HL-60/S4 treated with retinoic acid at 250 ng/mL for 4 days and 3 days (cell line): ENCODE results near the gene EXOSC7.
"Not testable (repeated sequence)": the region's sequence is repeated elsewhere in the genome, so short reads cannot be mapped to it uniquely, and the experiment has no call there.

ENCODE experiments used
- in situ Hi-C: fragments of 300-500 bp; cut with MboI; formaldehyde crosslinking; loops from 2 replicates; pipeline ENCODE4 v1.7.0; 2022; ENCODE audit warnings: low sequenced_read_pairs

Gene EXOSC7

GRCh38 chr3:44961888-44962287, 14.2 kb upstream of the EXOSC7 start:
- in situ Hi-C loops: no loop called here

- in situ Hi-C loops: no loop called here
Observed at GRCh38 chr3:44962621-44963393, 13.2 kb upstream of the EXOSC7 start.

- in situ Hi-C loops: no loop called here
Observed at GRCh38 chr3:44963571-44964325, 12.3 kb upstream of the EXOSC7 start.

- in situ Hi-C loops: no loop called here
Observed at GRCh38 chr3:44965165-44965564, 10.9 kb upstream of the EXOSC7 start.

GRCh38 chr3:44966795-44967278, 9.2 kb upstream of the EXOSC7 start:
- in situ Hi-C loops: no loop called here

- in situ Hi-C loops: no loop called here
Observed at GRCh38 chr3:44968447-44968858, 7.6 kb upstream of the EXOSC7 start.

GRCh38 chr3:44969154-44969827, 6.8 kb upstream of the EXOSC7 start:
- in situ Hi-C loops: no loop called here

- in situ Hi-C loops: no loop called here
Observed at GRCh38 chr3:44969828-44970179, 6.2 kb upstream of the EXOSC7 start.

- in situ Hi-C loops: no loop called here
Observed at GRCh38 chr3:44970926-44971490, 5.0 kb upstream of the EXOSC7 start.

GRCh38 chr3:44974416-44974815, 1.6 kb upstream of the EXOSC7 start:
- in situ Hi-C loops: no loop called here

GRCh38 chr3:44981220-44981619, 5.2 kb downstream of the EXOSC7 start:
- in situ Hi-C loops: no loop called here

- in situ Hi-C loops: no loop called here
Observed at GRCh38 chr3:44981751-44982150, 5.7 kb downstream of the EXOSC7 start.

- in situ Hi-C loops: no loop called here
Observed at GRCh38 chr3:44982817-44983216, 6.8 kb downstream of the EXOSC7 start.

- in situ Hi-C loops: no loop called here
Observed at GRCh38 chr3:44983484-44983941, 7.5 kb downstream of the EXOSC7 start.

- in situ Hi-C loops: no loop called here
Observed at GRCh38 chr3:44984335-44984734, 8.3 kb downstream of the EXOSC7 start.

GRCh38 chr3:44986330-44986729, 10.3 kb downstream of the EXOSC7 start:
- in situ Hi-C loops: not testable (repeated sequence)

GRCh38 chr3:44987332-44987731, 11.3 kb downstream of the EXOSC7 start:
- in situ Hi-C loops: no loop called here

GRCh38 chr3:44988073-44988472, 12.0 kb downstream of the EXOSC7 start:
- in situ Hi-C loops: no loop called here

GRCh38 chr3:44989141-44989540, 13.1 kb downstream of the EXOSC7 start:
- in situ Hi-C loops: no loop called here

GRCh38 chr3:44989636-44990373, 13.8 kb downstream of the EXOSC7 start:
- in situ Hi-C loops: no loop called here

GRCh38 chr3:44991326-44991725, 15.3 kb downstream of the EXOSC7 start:
- in situ Hi-C loops: no loop called here
